Psoas muscle (tissue), 8 donors: ENCODE measurements around the gene TMED9. TPM values are rescaled to one million over a fixed set of nuclear protein-coding genes. Genes with fewer than 3 reads are reported as not detected.
A peak's percentile ranks its signal among the peaks of the same experiment; 100 is the strongest.

ENCODE experiments used
- ATAC-seq, 4 donors: fragments of 200-7000 bp; cut with Tn5 transposase; one replicate each; pipeline ENCODE4 v1.9.1; 2020; ENCODE audit warnings: moderate library complexity in 3 of 4, mild to moderate bottlenecking in 2 of 4
- DNase-seq, 2 donors: peaks; one replicate each; pipeline ENCODE4 v3.0.0-alpha.2; 2020
- H3K27ac ChIP-seq: fragments of 200-600 bp; one replicate; pipeline ENCODE4 v1.8.0; 2022
- H3K27me3 ChIP-seq, 3 donors: fragments of 200-600 bp in 1 of 3; one replicate each; pipeline versions ENCODE4 v1.6.1 to v1.8.0; 2013 to 2022; ENCODE audit warnings: low read length in 2 of 3, mild to moderate bottlenecking in 2 of 3, moderate library complexity in 1 of 3; ENCODE audit not compliant: insufficient read depth in 3 of 3
- H3K36me3 ChIP-seq, 2 donors: fragments of 200-600 bp in 1 of 2; one replicate each; pipeline versions ENCODE4 v1.6.1 to v1.8.0; 2013 to 2022; ENCODE audit warnings: low read depth in 1 of 2, mild to moderate bottlenecking in 1 of 2, moderate library complexity in 1 of 2; ENCODE audit not compliant: insufficient read depth in 1 of 2
- H3K4me1 ChIP-seq: fragments of 200-600 bp; one replicate; pipeline ENCODE4 v1.8.0; 2022
- H3K4me3 ChIP-seq: fragments of 200-600 bp; one replicate; pipeline ENCODE4 v1.8.0; 2022; ENCODE audit warnings: mild to moderate bottlenecking
- H3K9me3 ChIP-seq: fragments of 200-600 bp; one replicate; pipeline ENCODE4 v1.8.0; 2022
- WGBS, 3 donors: extraction: QIAGEN DNeasy Blood & Tissue Kit; methylation state at CpG; one replicate each; pipeline versions ENCODE4 v1.1.6 to v1.1.7; 2013; 5-methylcytosine and 5-hydroxymethylcytosine counted together
- intact Hi-C, 2 donors: fragments of 100-400 bp; cut with DNase I; formaldehyde crosslinking; loops; one replicate each; pipeline versions ENCODE4 v1.11.0 to v1.14.2; 2022
- long read RNA-seq, 2 donors: library from polyadenylated mRNA; unstranded; transcript quantifications; one replicate each; pipeline ENCODE4 v2.0.0, GENCODE V29; 2021
- polyA plus RNA-seq, 3 donors: library from polyadenylated mRNA; stranded (reverse); fragments of 200-250 nt; gene quantifications; one replicate each; pipeline ENCODE4 v1.2.3, GENCODE V29; 2013
- total RNA-seq, 4 donors: library from RNA; stranded (reverse); fragmentation: NEBNext Ultra II Directional in 2 of 4; extraction: Animal tissue kit (Norgen Biotek cat#: 25700) in 2 of 4; gene quantifications; one replicate each; pipeline versions ENCODE4 v1.2.1 to v1.2.4, GENCODE V29; 2021 to 2023
- TF ChIP-seq, protein P1 (sequence below): fragments of 200-600 bp; IDR thresholded peaks from one replicate; pipeline ENCODE4 v1.8.0; 2022; ENCODE audit warnings: antibody characterized with exemption
- donor health status: healthy with polysubstance abuse.
- donor health status: DM: no; HTN: no; CAD: no; lungs with moderate emphysema.
- donor health status: Bipolar disorder and iron deficiency.
- donor health status: healthy.
- donor health status: DM: yes; HTN: yes; CAD: no.
- donor health status: DM: no; HTN: no; CAD: no.
- donor health status: DM: no; HTN: no; CAD: no.
- donor health status: DM: yes; HTN: yes; CAD: no.

TMED9 gene
- total RNA-seq (10 to 100 TPM; 47.5 to 71.9 (median 56.7) TPM), polyA plus RNA-seq (100 to 1,000 TPM in 2 of 3 donors, 10 to 100 TPM in 1; 78.3 to 185 (median 115) TPM)
- long read RNA-seq, donor 1, transcript TMED9-201 (5 exons, 1,473 nt), result major isoform, 32 of 33 reads
- long read RNA-seq, donor 1, partial matches to known transcripts, result 0 of 33 reads
- long read RNA-seq, donor 1, other reads (novel, unspliced or antisense), result 1 of 33 reads
- long read RNA-seq, donor 2, transcript TMED9-201 (5 exons, 1,473 nt), result major isoform, 43 of 47 reads
- long read RNA-seq, donor 2, partial matches to known transcripts, result 0 of 47 reads
- long read RNA-seq, donor 2, other reads (novel, unspliced or antisense), result 4 of 47 reads

DNA sequence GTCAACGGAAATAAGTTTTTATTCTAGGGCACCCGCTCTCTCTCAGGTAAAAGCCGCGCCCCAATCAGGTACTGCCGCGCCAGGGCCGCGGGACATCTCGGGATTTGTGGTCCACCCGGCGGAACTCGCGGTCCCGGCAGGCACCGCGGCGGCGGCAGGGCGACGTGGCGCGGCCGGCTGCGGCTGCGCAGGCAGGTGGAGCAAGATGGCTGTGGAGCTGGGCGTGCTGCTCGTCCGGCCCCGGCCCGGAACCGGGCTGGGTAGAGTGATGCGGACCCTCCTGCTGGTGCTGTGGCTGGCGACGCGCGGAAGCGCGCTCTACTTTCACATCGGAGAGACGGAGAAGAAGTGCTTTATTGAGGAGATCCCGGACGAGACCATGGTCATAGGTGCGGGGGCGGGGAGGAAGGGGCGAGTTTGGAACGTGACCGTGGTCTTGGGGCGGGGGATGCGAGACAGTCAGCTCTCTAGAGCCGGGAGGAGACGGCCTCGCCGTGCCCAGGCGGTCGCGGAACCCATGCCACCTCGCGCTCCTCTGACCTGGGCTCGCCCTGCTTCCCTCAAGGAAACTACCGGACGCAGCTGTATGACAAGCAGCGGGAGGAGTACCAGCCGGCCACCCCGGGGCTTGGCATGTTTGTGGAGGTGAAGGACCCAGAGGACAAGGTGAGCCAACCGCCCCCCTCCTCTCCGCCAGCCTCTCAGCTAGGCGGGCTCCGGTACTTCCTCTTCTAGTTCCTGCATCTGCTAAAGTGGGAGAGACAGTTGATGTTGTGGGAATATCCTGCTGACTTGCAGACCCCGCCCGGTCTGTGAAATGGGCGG, at the start of gene TMED9:
Gene TMED9 (plus strand): TSS at position 194 of the 825 bp plus-strand sequence. CDS start 12 bp downstream, at position 206.
- TF ChIP-seq, protein P1, sequence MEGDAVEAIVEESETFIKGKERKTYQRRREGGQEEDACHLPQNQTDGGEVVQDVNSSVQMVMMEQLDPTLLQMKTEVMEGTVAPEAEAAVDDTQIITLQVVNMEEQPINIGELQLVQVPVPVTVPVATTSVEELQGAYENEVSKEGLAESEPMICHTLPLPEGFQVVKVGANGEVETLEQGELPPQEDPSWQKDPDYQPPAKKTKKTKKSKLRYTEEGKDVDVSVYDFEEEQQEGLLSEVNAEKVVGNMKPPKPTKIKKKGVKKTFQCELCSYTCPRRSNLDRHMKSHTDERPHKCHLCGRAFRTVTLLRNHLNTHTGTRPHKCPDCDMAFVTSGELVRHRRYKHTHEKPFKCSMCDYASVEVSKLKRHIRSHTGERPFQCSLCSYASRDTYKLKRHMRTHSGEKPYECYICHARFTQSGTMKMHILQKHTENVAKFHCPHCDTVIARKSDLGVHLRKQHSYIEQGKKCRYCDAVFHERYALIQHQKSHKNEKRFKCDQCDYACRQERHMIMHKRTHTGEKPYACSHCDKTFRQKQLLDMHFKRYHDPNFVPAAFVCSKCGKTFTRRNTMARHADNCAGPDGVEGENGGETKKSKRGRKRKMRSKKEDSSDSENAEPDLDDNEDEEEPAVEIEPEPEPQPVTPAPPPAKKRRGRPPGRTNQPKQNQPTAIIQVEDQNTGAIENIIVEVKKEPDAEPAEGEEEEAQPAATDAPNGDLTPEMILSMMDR, result peak; percentile 13
- Histone ChIP-seq H3K4me3 (peak within 1 kb of the TSS; percentile 81), H3K27ac (peak within 1 kb of the TSS; percentile 84), H3K4me1 (peaks cover 10% of the 10 kb centered on the region), H3K36me3 (peaks cover 15 to 38% of the 10 kb centered on the region in 2 donors), H3K9me3 (no peaks in the 10 kb centered on the region), H3K27me3 (peaks cover 0 to 16% (median 3%) of the 10 kb centered on the region in 3 donors)
- ATAC-seq (peak; percentile 96 to 100 (median 98)), DNase-seq (peak; percentile 84 to 91)
- intact Hi-C loops, result loop anchor here in 1 of 2 donors (10.0 kb wide), 1 partner anchor 47 kb away; no protein-coding TSS in a partner anchor
- WGBS, 3 donors, result 1% methylated on average over 60 to 71 of the region's 71 CpGs

DNA sequence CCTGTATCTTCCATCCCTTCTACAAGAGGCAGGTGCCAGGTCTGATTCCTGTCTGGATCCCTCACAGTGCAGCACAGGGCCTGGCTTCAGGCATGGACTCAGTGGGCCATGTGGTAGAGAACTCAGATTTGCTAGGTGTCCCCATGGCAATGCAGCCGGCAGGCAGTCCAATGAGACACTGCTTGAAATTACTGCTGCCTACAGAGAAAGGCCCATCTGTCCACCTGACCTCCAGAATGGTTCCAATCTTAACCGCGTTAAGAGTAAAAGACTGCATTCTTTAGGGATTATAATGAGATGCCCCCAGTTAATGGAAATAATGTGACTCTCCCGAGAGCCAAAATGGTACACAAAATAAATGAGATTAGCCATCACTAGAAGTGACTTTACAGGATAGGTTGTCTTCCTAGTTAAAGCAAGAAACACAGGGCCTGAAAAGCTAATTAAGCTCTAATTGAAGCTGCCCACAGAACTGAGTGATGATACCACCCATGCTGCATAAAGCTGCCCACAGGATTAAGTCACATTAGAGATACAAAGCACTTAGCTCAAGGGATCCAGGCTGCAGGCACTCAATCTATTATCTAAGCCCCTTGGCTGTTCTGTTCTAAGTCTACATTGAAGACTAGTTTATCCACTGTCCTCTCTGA, 49.1 kb upstream of the TMED9 start:
- 56 to 75% (median 65%) methylated on average over 4 of the region's 4 CpGs for WGBS, 3 donors
- intact Hi-C loops, result loop anchor here in 1 of 2 donors (10.0 kb wide), 1 partner anchor 52 kb away; the partner anchor contains the start of gene TMED9

DNA sequence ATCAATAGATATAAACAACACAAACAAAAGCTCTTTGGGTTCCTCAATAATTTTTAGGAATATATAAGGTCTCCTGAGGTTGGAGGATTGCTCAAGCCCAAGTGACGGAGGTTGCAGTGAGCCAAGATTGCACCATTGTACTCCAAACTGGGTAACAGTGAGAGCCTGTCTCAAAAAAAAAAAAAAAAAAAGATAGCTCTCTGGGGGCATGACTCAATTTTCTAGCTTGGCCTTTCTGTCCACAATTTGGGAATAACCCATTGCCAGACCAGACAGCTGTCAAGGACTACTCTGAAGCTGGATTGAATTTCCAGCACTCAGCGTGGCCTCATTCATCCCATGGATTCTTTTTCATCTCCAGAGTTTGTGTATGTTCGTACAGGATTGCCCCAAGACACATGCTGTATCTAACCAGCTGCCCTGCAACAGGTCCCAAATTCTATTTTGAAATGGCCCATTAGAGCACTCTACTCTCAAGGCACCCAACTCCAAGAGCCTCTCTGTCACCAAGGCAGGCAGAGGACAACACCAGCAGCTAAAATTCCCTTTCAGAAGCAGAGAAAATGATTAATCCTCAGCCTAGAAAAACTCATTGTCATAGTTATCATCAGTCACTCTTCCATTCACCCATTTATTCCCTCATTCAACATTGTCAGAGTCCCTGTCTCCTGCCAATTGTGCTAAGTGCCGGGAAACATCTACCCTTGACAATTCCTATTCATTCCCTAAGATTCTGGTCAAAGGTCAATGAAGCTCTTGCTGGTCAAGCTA, 46.3 kb upstream of the TMED9 start:
- peaks cover 4 to 11% of the 10 kb centered on the region in 2 donors for H3K36me3 ChIP-seq
- WGBS, 3 donors, result 15 to 18% (median 18%) methylated on average over 4 of the region's 4 CpGs
- ATAC-seq, result peak; percentile 83 to 85 (median 85)
- intact Hi-C loops, result loop anchor here in 1 of 2 donors (10.0 kb wide), 1 partner anchor 49 kb away; the partner anchor contains the start of gene TMED9
- peak; percentile 61 to 73 for DNase-seq
- H3K9me3 ChIP-seq, result no peaks in the 10 kb centered on the region
- peaks cover 85% of the 10 kb centered on the region for H3K4me1 ChIP-seq
- no peak overlapping the region for H3K4me3 ChIP-seq
- no peaks in the 10 kb centered on the region for H3K27me3 ChIP-seq
- H3K27ac ChIP-seq, result peak overlapping the region; percentile 86
- TF ChIP-seq, protein P1, result no peak

More for the DNA sequence above, 49.1 kb upstream of the TMED9 start:
- no peak overlapping the region for H3K4me3 ChIP-seq
- H3K36me3 ChIP-seq, result peaks cover 4 to 10% of the 10 kb centered on the region in 2 donors
- H3K27ac ChIP-seq, result peak overlapping the region; percentile 86
- ATAC-seq (no peak), DNase-seq (no peak)
- no peaks in the 10 kb centered on the region for H3K9me3 ChIP-seq
- TF ChIP-seq, protein P1, result no peak
- no peaks in the 10 kb centered on the region for H3K27me3 ChIP-seq
- peaks cover 90% of the 10 kb centered on the region for H3K4me1 ChIP-seq

DNA sequence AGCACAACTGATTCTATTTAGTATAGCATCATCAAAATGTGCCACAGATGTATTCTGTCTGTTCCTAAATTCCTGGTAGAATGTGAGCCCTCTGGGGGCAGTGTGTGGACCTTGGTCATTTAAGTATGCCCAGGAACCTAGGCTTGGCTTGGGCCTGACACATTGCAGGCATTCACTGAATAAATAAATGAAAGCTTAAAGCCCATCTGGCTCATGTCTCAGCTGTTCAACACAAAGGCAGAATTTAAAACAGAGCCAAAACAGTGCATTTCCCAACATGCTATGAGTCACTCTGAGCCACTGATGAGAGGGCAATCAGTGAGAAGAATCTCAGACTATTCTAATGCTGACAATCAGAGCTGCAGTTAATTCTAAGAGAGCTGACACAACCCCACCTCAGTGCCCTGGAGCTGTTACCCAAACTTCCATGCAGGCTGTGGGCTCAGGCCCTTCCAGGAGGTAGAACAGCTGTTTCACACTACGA, 45.7 kb upstream of the TMED9 start:
- ATAC-seq (peak; percentile 68 to 84 (median 82)), DNase-seq (peak; percentile 60 to 77)
- H3K27me3 ChIP-seq, result no peaks in the 10 kb centered on the region
- H3K9me3 ChIP-seq, result no peaks in the 10 kb centered on the region
- 15 to 33% (median 21%) methylated on average over 1 of the region's 1 CpG for WGBS, 3 donors
- peak overlapping the region; percentile 86 for H3K27ac ChIP-seq
- intact Hi-C loops, result loop anchor here in 1 of 2 donors (10.0 kb wide), 1 partner anchor 49 kb away; the partner anchor contains the start of gene TMED9
- no peak overlapping the region for H3K4me3 ChIP-seq
- peaks cover 82% of the 10 kb centered on the region for H3K4me1 ChIP-seq
- peaks cover 4 to 18% of the 10 kb centered on the region in 2 donors for H3K36me3 ChIP-seq
- TF ChIP-seq, protein P1, result no peak
